Gastrocnemius medialis (tissue), 4 donors: ENCODE results near the gene SASS6. TPM values are rescaled to one million over a fixed set of nuclear protein-coding genes. Genes with fewer than 3 reads are reported as not detected.

Experiments used
- ATAC-seq, 2 donors: fragments of 150-250 bp; one replicate each; pipeline ENCODE4 v1.9.1; 2016
- DNase-seq, 2 donors: peaks; one replicate each; pipeline ENCODE4 v3.0.0-alpha.2; 2019
- H3K27ac ChIP-seq, 4 donors: fragments of 200-600 bp; sonication (generic); 1 replicate in 1 of 4; 2 replicates in 3 of 4; pipeline ENCODE4 v1.5.1; 2016 to 2018; ENCODE audit warnings: mild to moderate bottlenecking in 2 of 4, moderate library complexity in 1 of 4
- H3K27me3 ChIP-seq, 3 donors: fragments of 200-600 bp; sonication (generic) in 2 of 3; 1 replicate in 1 of 3; 2 replicates in 2 of 3; pipeline versions ENCODE4 v1.5.1 to v1.6.0; 2016 to 2019; ENCODE audit warnings: mild to moderate bottlenecking in 1 of 3, moderate library complexity in 1 of 3
- H3K36me3 ChIP-seq, 2 donors: fragments of 200-600 bp; sonication (generic) in 1 of 2; one replicate each; pipeline ENCODE4 v1.5.1; 2017 to 2018
- H3K4me1 ChIP-seq, 2 donors: fragments of 200-600 bp; sonication (generic) in 1 of 2; one replicate each; pipeline ENCODE4 v1.5.1; 2016 to 2017; ENCODE audit warnings: mild to moderate bottlenecking in 2 of 2
- H3K4me3 ChIP-seq, 4 donors: fragments of 200-600 bp; sonication (generic) in 3 of 4; 1 replicate in 1 of 4; 2 replicates in 3 of 4; pipeline ENCODE4 v1.5.1; 2016 to 2019; ENCODE audit warnings: mild to moderate bottlenecking in 2 of 4
- H3K9me3 ChIP-seq, 3 donors: fragments of 200-600 bp; sonication (generic) in 2 of 3; 1 replicate in 1 of 3; 2 replicates in 2 of 3; pipeline ENCODE4 v1.5.1; 2016 to 2019
- POLR2A ChIP-seq, 2 donors: fragments of 450-650 bp; IDR thresholded peaks; one replicate each; pipeline ENCODE4 v1.6.1; 2017; ENCODE audit warnings: antibody characterized with exemption in 2 of 2, mild to moderate bottlenecking in 2 of 2, moderate library complexity in 2 of 2
- in situ Hi-C, 4 donors: fragments of 200-750 bp; cut with MboI; loops; one replicate each; pipeline versions ENCODE4 v1.15.0 to v1.8.0; 2017; ENCODE audit warnings: low sequenced_read_pairs in 4 of 4
- intact Hi-C: fragments of 100-400 bp; cut with DNase I; formaldehyde crosslinking; loops from one replicate; pipeline ENCODE4 v1.15.1; 2023; ENCODE audit warnings: low total_unique reads
- total RNA-seq, 4 donors: library from RNA; depleted of rRNA; stranded (reverse); fragments of >200 nt; gene quantifications; one replicate each; pipeline versions ENCODE4 v1.1.0 to v1.2.3, GENCODE V29; 2016
- TF ChIP-seq, protein P1 (sequence below), 5 experiments: fragments of 450-650 bp in 3 of 5; fragments of 200-600 bp in 2 of 5; sonication (generic) in 2 of 5; IDR thresholded peaks in 4 of 5; conservative IDR thresholded peaks in 1 of 5; 1 replicate in 4 of 5; 2 replicates in 1 of 5; pipeline ENCODE4 v1.5.1; 2016 to 2019; ENCODE audit warnings: antibody characterized with exemption in 5 of 5, mild to moderate bottlenecking in 3 of 5, moderate library complexity in 3 of 5

The SASS6 gene
- total RNA-seq, 4 donors from 2014 or later: 0.71 to 4.2 (median 1.6) TPM

DNA sequence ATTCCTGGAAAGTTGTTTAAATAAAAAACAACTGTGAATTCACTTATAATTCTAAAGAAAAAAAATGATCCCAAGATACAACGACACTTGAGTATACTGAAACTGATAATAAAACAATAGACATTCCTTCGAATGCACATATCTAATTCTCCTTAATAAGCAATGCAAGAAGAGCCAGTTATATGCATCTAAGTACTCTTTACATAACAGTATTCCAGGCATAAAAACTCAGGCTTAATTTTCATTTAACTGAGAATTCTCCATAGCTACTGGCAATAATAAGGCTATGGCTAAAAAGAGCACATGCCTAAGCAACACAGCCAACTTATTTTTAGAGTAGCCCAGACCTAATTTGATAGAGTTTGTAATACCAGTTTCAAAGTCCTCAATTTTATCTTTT lies 31.2 kb downstream of the SASS6 start:
- Histone ChIP-seq H3K27me3 (no peaks in the 10 kb centered on the region), H3K4me1 (no peaks in the 10 kb centered on the region), H3K27ac (no peak overlapping the region), H3K4me3 (no peak overlapping the region), H3K9me3 (no peaks in the 10 kb centered on the region), H3K36me3 (peaks cover 0 to 26% of the 10 kb centered on the region in 2 donors)
- in situ Hi-C loops: no loop called here
- DNase-seq: no peak
- TF ChIP-seq, protein P1, sequence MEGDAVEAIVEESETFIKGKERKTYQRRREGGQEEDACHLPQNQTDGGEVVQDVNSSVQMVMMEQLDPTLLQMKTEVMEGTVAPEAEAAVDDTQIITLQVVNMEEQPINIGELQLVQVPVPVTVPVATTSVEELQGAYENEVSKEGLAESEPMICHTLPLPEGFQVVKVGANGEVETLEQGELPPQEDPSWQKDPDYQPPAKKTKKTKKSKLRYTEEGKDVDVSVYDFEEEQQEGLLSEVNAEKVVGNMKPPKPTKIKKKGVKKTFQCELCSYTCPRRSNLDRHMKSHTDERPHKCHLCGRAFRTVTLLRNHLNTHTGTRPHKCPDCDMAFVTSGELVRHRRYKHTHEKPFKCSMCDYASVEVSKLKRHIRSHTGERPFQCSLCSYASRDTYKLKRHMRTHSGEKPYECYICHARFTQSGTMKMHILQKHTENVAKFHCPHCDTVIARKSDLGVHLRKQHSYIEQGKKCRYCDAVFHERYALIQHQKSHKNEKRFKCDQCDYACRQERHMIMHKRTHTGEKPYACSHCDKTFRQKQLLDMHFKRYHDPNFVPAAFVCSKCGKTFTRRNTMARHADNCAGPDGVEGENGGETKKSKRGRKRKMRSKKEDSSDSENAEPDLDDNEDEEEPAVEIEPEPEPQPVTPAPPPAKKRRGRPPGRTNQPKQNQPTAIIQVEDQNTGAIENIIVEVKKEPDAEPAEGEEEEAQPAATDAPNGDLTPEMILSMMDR (IDR thresholded peaks at IDR 0.05 in 4 of 5, conservative IDR thresholded peaks at IDR 0.05 in 1 of 5): no peak
- TF ChIP-seq POLR2A (IDR thresholded peaks at IDR 0.05): no peak
- no peak for ATAC-seq
- intact Hi-C loops: no loop called here

DNA sequence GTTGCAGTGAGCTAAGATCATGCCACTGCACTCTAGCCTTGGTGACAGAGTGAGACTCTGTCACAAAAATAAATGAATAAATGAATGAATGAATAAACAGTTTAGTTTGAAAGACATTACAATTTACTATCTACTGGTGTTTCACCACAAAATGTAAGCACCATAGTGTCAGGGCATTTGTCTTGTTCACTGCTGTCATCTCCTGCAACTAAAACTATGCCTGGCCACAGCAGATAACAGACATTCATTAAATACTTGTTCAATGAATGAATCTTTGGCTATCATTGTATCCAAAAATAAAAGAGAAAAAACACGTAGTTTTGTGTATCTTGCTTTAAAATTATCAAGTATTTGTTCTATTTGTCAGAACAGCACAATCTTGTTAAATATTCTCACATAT lies 32.5 kb downstream of the SASS6 start:
- Histone ChIP-seq H3K9me3 (no peaks in the 10 kb centered on the region), H3K4me3 (no peak overlapping the region), H3K36me3 (peaks cover 0 to 26% of the 10 kb centered on the region in 2 donors), H3K27ac (no peak overlapping the region), H3K4me1 (no peaks in the 10 kb centered on the region), H3K27me3 (no peaks in the 10 kb centered on the region)
- TF ChIP-seq, protein P1 (IDR thresholded peaks at IDR 0.05 in 4 of 5, conservative IDR thresholded peaks at IDR 0.05 in 1 of 5): no peak
- no peak for TF ChIP-seq POLR2A (IDR thresholded peaks at IDR 0.05)
- intact Hi-C loops (no loop called here), in situ Hi-C loops (no loop called here)
- ATAC-seq (no peak), DNase-seq (no peak)

DNA sequence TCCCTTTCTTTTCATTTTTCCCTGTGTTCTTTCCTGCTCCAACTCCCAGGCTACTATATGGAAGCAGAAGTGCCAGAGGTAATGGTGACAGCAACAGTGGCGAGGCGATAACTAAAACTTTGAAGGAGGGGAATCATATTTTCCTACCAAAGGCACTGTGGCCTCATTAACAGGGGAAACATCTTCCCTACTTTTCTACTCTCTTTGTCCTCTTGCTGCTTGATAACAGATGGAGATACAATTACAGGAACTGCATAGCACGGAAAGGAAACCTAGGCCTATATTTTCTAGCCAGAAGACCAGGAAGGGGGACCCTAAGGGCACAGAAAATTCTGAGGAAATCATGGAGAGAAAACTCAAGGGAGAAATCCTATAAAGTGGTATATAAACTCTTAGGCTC lies 42.3 kb downstream of the SASS6 start:
- no peak for ATAC-seq
- intact Hi-C loops: no loop called here

DNA sequence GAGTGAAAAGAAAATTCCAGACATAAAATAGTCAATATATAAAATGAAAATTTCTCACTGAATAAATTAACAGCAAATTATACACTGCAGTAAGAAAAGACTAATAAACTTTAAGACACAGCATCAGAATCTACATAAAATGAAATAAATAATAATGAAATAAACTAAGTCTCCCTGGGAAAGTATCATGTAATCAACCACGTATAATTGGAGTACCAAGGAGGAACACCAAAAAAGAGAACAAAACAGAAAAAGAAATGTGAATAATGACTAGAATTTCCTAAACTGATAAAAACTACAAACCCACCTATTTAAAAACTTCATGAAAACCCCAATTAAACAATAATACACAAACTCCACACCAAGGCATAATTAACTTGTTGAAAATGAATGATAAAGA lies 43.6 kb downstream of the SASS6 start:
- Histone ChIP-seq H3K4me3 (no peak overlapping the region), H3K4me1 (no peaks in the 10 kb centered on the region), H3K27me3 (no peaks in the 10 kb centered on the region), H3K9me3 (no peaks in the 10 kb centered on the region), H3K27ac (no peak overlapping the region), H3K36me3 (peaks cover 0 to 4% of the 10 kb centered on the region in 2 donors)
- in situ Hi-C loops (no loop called here), intact Hi-C loops (no loop called here)
- ATAC-seq (no peak), DNase-seq (no peak)
- TF ChIP-seq POLR2A (IDR thresholded peaks at IDR 0.05): no peak
- TF ChIP-seq, protein P1 (IDR thresholded peaks at IDR 0.05 in 4 of 5, conservative IDR thresholded peaks at IDR 0.05 in 1 of 5): no peak

More for the DNA sequence above, 42.3 kb downstream of the SASS6 start:
- DNase-seq: no peak
- Histone ChIP-seq H3K4me1 (no peaks in the 10 kb centered on the region), H3K9me3 (no peaks in the 10 kb centered on the region), H3K27me3 (no peaks in the 10 kb centered on the region), H3K27ac (no peak overlapping the region), H3K4me3 (no peak overlapping the region), H3K36me3 (peaks cover 0 to 8% of the 10 kb centered on the region in 2 donors)
- in situ Hi-C loops: no loop called here
- TF ChIP-seq POLR2A (IDR thresholded peaks at IDR 0.05): no peak
- TF ChIP-seq, protein P1 (IDR thresholded peaks at IDR 0.05 in 4 of 5, conservative IDR thresholded peaks at IDR 0.05 in 1 of 5): no peak

DNA sequence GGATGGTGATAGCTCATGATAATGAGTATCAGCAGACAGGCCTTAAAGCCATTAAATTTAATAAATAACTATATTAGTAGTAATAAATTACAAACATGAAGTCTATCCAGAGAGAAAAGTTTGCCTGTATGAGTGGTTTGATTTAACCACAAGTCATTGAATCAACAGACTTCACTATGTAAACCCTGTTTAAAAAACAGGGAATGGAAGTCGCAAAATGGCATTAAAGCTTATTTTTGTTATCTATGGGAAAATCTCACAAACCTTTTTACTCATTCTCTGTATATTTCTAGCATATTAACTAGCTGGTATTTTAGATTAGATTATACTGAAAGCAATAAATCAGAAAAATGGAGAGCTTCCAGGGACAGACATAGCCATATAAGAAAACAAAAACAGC lies 45.3 kb downstream of the SASS6 start:
- intact Hi-C loops: no loop called here
- peaks cover 0 to 13% of the 10 kb centered on the region in 2 donors for H3K36me3 ChIP-seq

More for the DNA sequence above, 45.3 kb downstream of the SASS6 start:
- Histone ChIP-seq H3K4me1 (no peaks in the 10 kb centered on the region), H3K9me3 (no peaks in the 10 kb centered on the region), H3K27ac (no peak overlapping the region), H3K4me3 (no peak overlapping the region), H3K27me3 (no peaks in the 10 kb centered on the region)
- no peak for ATAC-seq
- no peak for TF ChIP-seq POLR2A (IDR thresholded peaks at IDR 0.05)
- TF ChIP-seq, protein P1 (IDR thresholded peaks at IDR 0.05 in 4 of 5, conservative IDR thresholded peaks at IDR 0.05 in 1 of 5): no peak
- in situ Hi-C loops: no loop called here
- DNase-seq: no peak
